HK-2 (cell line): ENCODE data around the gene PLA2G1B.
"Not testable (repeated sequence)": the region's sequence is repeated elsewhere in the genome, so short reads cannot be mapped to it uniquely, and the experiment has no call there.

Experiments
- DNase-seq: peaks from one replicate; pipeline ENCODE4 v3.0.0-alpha.2; 2018; ENCODE audit not compliant: unreplicated experiment

The PLA2G1B gene

DNA sequence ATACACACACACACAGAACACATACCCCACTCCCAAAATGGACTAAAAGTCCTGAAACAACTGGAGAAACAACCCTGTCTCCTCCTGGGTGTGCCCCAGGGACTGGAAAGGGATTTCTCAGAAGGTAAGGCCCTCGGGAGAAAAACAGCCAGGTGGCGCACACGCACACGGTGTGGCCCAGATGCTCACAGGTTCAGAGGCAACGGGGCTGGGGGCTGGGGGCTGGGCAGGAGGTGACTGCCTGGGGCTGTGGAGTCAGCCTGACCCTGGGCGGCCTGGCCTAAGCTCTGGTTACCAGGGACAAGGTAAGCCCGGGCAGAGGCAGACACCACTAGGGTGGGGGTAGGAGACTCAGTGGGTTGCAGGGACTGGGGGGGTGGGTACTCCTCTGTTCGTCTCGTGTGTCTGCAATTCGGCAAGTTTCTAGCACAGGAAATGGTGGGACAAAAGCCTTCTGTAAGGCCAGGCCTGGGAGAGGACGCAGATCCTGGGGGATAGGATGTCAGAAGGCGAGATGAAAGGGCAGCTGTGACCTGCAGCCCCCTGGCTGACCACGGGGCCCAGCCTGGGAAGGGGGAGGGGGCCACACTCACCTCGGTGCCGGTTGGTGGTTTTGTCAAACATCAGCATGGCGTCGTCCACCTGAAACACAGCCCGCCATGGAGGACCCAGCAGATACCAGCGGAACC is 31.0 kb upstream of the PLA2G1B start:
- no peak for DNase-seq

DNA sequence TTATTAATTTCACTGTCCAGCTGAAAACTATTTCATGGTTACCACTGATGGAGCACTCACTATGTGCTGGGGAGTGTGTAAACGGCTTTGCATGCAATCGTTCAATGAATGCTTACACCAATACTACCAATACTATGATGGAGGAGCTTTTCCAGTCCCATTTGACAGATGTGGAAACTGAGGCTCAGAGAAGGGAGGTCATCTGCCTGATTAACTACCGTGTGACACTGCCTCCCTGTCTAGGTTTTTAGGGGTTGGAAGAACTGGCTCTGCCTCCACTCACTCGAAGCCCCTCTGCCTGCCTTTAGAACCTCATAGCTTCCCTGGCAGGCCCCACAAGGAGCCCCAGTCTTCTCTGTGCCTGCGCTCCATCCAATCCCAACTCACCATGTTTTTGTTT is 29.5 kb upstream of the PLA2G1B start:
- DNase-seq, result no peak

DNA sequence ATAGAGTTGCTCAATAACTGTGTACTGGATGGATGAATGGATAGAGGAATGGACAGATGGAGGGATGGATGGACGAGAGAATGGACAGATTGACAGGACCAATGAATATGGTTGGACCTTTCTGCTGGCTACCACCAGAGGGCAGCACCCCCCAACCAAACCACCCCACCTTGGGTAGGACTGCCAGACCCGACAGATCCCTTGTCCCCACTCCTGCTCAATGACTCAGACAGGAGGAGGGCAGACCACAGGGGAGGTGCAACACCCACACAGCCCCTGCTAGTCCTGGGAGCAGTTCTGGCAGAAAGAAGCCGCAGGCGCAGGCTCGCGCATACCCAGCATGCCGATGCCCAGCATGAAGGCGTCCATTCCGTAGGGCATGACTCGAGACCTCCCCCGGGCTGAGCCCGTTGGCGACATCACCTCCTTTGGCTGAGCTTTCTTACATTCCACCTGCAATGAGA is 29.0 kb upstream of the PLA2G1B start:
- DNase-seq, result peak; percentile 95

DNA sequence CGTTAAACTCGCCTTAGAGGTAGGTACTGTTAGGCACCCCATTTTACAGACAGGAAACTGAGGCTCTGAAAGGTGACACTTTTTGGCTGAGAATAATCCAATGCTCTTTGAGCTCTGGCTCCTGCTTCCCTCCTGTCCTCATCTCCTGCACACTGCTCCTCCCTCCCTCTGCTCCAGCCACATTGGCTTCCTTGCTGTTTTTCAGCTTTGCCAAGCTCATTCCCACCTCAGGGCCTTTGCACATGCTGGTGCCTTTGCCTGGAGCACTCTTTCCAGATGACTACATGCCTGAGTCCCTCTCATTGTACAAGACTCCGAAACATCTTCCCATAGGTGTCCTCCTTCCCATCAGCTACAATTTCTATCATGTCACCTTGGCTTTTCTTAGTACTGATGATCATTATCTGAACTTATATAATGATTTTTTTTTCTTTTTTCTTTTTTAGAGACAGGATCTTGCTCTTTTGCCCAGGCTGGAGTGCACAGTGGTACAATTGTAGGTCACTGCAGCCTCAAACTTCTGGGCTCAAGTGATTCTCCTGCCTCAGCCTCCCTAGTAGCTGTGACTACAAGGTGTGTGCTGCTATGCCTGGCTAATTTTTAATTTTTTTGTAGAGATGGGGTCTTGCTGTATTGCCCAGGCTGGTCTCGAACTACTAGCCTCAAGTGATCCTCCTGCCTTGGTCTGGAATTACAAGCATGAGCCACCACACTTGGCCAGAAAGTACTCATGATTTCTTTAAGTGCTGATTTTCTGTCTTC is 26.2 kb upstream of the PLA2G1B start:
- no peak for DNase-seq

DNA sequence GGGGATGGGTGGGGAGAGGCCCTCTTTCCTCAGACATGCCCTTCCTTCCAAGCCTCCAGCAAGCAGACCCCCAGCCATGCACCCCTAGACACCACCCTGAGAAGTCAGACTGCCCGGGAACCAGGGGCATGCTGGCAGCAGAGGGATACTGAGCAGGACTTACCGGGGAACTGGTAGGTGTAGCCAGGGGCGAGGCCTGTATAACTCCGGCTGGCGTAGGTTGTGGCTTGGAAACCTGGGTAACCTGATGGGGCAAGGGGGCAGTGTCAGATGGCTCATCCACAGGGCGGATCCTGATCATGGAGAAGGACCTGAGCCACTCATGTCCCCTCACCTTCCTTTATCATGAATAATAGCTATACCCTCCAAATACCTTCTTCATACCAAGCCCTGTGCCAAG is 25.6 kb upstream of the PLA2G1B start:
- DNase-seq, result no peak

DNA sequence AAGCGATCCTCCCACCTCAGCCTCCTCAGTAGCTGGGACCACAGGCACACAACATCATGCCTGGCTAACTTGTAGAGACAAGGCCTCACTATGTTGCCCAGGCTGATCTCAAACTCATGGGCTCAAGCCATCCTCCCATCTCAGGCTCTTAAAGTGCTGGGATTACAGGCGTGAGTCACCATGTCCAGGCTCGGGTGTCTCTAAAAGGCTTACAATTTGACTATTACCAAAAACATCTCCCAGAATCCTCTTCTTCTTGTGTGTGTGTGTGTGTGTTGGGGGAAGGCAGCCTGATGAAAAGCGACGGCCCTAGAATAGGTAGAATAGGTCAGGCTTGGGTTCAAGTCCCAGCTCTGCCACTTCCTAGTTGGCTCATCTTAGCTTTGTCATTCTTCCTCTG is 24.5 kb upstream of the PLA2G1B start:
- peak; percentile 26 for DNase-seq

DNA sequence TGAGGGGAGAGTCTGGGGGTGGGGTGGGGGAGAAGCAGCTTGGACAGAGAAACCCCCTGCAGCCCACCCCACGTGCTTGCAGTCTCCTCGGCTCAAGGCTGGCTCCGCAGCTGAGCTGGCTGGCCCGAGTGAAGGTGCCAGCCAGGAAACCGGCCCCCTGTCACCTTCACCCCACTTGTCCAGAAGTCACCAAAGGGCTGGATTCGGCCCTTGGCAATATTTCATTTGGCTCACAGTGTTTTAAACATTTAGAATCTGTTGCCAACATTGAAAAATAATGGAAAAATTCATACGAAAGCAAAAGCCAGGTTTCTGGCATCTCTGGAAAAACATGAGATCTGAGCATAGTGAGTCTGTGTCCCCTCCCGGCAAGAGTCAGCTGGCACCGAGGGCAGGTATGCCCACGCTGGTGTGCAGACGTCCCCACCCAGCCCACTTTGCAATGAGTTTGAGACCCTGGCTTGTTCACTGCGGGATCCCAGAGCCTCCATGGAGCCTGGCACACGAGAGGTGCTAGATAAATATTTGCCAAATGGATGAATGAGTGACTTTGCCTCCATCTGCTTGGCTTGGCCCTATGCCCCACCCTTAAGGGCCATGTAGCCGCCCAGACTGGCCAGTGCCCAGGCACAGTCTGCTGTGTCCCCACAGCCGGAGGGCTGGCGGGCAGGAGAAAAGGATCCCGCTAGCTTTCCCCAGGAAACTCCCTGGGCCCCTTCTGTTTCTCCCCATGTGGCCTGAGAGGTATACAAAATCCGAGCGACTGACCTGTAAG is 23.2 kb upstream of the PLA2G1B start:
- DNase-seq, result no peak

DNA sequence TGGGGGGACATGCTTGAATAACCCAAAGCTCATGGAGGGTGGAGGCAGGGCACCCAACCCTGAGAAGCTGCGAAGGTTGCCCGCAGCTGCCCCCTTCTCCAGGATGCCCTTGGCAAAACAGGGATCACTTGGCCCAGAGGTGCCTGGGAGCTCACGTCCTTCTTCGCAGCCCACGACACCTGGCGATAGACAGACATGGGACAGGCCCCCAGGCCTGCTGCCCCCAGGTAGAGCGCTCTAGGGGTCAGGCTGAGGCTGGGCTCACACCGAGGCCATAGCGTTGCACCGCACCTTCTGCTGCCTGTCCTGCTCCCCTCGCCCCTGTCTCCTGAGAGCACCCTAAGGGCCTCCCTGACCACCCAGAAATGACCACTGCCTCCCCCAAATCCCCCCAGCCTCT is 20.2 kb upstream of the PLA2G1B start:
- no peak for DNase-seq

DNA sequence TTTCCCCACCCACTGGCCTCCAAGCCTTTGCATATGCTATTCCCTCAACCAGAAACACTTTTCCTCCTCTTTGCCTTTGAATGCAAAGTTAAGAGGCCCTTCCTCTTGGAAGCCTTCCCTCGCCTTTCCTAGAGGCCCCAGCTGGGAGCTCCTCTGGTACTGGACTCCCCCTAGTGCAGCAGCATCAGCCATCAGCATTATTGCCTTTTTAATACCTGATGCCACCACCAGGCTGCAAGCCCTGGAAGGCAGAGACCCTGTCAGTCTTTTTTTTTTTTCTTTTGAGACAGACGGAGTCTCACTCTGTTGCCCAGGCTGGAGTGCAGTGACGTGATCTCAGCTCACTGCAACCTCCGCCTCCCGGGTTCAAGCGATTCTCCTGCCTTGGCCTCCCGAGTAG is 19.1 kb upstream of the PLA2G1B start:
- no peak for DNase-seq

DNA sequence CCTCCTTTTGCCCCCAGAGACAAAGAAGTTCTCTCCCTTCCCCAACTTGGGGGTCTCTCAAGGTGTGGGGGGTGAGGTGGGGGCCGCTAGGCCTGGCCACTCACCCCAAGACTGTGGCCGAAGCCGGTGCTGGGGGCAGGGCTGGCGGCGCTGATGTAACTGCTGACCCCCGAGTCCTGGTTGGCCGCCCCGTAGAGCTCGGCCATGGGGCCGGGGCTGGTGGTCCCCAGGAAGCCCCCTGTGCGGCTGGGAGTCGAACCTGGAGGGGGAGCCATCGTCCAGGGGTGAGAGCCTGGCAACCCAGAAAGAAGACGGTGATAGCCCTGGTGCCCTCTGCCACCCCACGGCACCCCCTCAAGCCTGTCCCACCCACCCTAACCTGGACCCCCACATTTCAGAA is 18.5 kb upstream of the PLA2G1B start:
- DNase-seq, result no peak

DNA sequence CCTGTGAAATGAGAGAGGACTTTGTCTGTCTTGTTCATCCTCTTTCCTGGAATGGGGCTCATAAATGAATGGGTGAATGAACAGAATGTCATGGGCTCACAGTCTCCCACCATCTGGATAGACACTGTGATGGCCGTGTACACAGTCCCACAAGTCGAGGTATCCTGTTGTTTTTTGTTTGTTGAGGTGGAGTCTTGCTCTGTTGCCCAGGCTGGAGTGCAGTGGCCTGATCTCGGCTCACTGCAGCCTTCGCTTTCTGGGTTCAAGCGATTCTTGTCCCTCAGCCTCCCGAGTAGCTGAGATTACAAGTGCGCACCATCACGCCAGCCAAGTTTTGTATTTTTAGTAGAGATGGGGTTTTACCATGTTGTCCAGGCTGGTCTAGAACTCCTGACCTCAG is 16.1 kb upstream of the PLA2G1B start:
- DNase-seq, result no peak

DNA sequence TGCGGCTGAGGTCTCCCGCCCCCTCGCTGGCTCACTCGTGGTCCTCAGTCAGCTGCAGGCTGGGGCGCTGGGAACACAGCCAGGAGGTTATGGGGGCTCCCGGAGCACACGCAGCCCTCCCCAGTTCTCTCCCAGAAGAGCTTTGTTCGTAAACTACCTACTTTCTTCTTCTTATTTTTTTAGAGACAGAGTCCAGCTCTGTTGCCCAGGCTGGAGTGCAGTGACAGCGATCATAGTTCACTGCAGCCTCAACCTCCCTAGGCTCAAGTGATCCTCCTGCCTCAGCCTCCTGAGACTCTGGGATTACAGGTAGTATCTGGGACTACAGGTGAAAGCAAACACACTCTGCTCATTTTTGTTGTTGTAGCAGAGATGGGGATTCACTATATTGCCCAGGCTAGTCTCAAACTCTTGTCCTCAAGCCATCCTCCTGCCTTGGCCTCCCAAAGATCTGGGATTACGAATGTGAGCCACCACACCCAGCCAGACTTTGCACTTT is 15.5 kb upstream of the PLA2G1B start:
- no peak for DNase-seq

DNA sequence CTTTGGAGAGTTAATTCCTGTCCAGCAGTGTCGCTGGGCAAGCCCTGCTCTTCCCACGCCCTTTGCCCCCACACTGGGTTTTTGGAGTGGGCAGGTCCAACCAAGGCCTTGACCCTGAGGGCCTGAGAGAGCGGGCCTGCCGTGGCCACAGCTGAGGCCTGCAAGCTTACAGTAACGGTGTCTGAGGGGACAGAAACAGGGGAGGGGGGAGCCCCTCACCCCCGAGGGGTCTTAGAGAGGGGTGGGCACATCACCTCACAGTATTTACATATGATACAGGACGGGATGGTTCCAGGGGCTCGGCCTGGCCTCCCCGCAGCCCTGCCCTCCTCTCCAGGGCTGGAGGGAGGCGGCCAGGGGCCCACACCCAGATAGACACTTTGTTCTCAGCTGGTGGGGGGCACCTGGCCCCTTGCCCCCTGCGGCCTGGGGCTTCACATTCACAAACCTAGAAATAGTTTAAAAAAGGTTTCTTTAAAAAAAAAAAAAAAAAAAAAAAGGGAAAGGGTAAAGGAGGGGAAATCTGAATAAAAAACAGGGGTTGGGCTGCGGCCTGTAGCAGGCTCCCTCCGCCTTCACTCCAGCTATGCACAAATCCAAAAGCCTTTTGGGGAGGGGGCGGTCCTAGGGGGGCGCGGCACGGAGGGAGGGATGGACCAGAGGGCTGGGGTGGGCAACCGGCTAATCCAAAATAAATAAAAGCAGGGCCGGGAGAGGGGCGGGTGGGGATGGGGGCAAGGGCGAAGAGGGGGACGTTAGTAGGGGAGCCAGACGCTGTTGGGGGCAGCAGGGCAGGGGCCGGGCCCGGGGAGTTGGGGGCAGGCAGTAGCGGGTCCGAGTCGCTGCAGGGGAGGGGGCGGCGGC is 14.8 kb upstream of the PLA2G1B start:
- no peak for DNase-seq

DNA sequence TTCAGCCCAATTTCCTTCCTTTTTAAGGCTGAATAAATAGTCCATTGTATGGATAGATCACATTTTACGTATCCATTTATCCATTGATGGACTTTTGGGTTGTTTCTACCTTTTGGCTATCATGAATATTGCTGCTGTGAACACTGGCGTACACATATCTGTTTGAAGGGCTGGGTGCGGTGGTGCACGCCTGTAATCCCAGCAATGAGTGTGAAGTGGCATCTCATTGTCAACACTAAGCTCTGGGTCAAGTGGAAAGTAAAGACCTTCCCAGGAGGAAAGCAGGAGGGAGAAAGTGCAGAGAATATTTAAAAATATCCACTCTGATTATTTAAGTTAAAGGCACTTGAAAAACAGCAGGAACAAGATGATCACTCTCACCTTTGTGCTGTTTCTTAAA is 11.7 kb upstream of the PLA2G1B start:
- no peak for DNase-seq

DNA sequence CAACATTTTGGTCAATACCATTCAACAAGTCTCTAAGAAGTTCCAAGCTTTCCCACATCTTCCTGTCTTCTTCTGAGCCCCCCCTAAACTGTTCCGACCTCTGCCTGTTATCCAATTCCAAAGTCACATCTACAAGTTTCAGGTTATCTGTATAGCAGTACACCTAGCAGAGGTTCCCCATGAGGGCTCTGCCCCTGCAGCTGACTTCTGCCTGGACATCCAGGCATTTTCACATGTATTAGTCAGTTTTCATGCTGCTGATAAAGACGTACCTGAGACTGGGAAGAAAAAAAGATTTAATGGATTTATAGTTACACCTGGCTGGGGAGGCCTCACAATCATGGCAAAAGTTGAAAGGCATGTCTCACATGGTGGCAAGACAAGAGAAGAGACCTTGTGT is 10.2 kb upstream of the PLA2G1B start:
- DNase-seq, result no peak

DNA sequence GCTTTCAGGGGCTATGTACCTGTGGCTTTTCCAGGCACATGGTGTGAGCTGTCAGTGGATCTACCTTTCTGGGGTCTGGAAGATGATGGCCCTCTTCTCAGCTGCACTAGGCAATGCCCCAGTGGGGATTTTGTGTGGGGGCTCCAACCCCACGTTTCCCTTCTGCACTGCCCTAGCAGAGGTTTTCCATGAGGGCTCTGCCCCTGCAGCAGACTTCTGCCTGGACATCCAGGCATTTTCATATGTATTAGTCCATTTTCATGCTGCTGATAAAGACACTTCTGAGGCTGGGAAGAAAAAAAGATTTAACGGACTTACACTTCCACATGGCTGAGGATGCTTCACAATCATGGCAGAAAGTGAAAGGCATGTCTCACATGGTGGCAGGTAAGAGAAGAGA is 8.8 kb upstream of the PLA2G1B start:
- DNase-seq, result not testable (repeated sequence)

DNA sequence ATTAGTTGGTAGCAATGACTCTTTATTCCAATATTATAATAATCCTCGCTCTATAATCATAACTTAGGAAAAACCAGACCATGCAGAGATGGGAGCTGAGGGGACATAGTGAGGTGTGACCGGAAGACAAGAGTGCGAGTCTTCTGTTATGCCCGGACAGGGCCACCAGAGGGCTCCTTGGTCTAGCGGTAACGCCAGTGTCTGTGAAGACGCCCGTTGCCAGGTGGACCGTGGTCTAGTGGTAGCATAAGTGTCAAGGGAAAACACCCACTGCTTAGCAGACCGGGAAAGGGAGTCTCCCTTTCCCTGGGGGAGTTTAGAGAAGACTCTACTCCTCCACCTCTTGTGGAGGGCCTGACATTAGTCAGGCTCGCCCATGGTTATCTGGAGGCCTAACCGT is 7.9 kb upstream of the PLA2G1B start:
- peak; percentile 75 for DNase-seq

DNA sequence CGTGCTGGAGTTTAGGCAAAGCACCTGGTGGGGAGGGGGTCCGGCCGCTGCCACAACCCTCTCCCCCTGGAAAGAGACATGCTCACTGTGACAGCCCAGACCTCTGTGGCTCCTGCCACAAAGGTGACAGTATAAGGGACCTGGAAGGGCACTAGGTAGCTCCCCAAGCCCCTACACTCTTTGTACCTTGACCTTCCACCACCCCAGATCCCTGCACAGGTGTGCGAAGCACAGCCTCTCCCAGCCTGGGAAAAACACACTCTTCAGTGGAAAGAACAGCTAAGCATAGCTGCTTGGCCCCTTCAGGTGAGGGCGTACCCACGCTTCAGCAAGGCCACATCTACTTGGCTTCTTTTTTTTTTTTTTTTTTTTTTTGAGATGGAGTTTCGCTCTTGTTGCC is 4.9 kb upstream of the PLA2G1B start:
- no peak for DNase-seq

DNA sequence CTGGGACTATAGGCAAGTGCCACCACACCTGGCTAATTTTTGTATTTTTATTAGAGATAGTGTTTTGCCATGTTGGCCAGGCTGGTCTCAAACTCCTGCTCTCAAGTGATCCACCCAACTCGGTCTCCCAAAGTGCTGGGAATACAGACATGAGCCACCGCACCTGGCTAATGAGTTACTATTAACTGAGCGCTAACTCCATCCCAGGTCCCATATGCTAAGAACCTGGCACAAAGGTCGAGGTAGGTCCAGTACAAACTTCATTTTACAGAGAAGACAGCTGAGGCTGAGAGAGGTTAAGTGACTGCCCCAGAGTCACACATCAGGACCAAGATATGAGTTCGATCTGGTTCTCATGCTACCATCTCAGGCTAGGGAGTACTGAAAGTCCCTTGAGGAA is 4.5 kb upstream of the PLA2G1B start:
- no peak for DNase-seq

DNA sequence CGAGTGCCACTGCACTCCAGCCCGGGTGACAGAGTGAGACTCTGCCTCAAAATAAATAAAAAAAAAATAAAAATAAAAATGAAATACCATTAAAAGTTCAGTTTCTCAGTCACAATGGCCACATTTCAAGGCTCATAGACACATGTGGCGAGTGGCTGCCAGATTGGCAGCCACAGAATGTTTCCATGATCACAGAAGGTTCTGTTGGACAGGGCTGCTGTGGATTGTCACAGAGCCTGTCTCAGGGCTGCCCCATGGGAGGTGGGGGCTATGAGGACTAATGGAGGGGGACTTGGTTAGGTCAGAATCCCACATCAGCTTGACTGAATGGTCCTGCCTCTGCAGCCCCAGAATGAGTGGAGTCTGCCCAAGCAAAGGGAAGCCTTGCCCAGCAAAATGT is 3.8 kb upstream of the PLA2G1B start:
- DNase-seq, result no peak

DNA sequence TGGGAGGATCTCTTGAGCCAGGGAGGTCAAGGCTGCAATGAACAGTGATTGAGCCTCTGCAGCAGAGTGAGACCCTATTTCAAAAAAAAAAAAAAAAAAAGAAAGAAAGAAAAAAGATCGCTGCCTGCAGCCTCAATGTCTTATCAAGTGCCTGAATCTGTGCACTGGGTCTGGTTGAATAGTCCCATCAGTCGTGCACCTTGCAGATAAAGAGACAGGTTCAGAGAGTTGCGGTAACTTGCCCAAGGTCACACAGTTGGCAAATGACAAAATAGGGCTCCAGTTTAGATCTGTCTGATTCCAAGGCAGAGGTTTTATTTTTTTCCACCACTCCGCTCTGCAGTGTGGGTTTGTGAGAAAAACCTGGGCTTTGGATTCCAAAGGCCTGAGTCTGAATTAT is 649 bp upstream of the PLA2G1B start:
- DNase-seq, result no peak
